ENCODE results near the gene S100Z.

DNA sequence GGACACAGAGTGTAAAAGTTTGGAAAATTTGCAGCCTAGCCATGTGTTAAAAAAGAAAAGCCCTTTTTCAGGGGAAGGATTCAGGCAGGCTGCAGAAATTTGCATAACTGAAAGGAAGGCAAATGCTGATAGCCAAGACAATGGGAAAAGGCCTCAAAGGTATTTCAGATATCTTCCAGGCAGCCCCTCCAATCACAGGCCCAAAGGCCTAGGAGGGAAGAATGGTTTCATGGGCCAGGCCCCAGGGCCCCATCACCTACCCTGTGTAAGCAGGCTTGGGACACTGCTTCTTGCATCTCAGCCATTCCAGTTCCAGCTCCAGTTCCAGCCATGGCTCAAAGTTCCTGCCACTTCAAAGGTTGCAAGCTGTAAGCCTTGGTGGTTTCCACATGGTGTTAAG lies 4.8 kb downstream of the S100Z start:
- TF ChIP-seq POLR2A (IDR thresholded peaks at IDR 0.05; ENCODE audit: low read length) (no peak), GATA1 (IDR thresholded peaks at IDR 0.05; ENCODE audit: low read depth, low read length) (no peak)
